Astrocyte (in vitro differentiated cells and primary cell): ENCODE data around the gene HIC2. TPM values are rescaled to one million over a fixed set of nuclear protein-coding genes. Genes with fewer than 3 reads are reported as not detected.
A peak's percentile ranks its signal among the peaks of the same experiment; 100 is the strongest.
"Not testable (repeated sequence)": the region's sequence is repeated elsewhere in the genome, so short reads cannot be mapped to it uniquely, and the experiment has no call there.

ENCODE experiments used
- DNase-seq: peaks from one replicate; pipeline ENCODE4 v3.0.0-alpha.2; 2010; ENCODE audit warnings: low read depth
- FAIRE-seq: peaks from 2 replicates; lab custom pipeline; 2011; peaks lifted over from hg19 to GRCh38; lab: Jason Lieb, UNC
- H2AFZ ChIP-seq: 2 replicates; pipeline ENCODE4 v1.6.0; 2012; ENCODE audit warnings: low read depth, low read length, inconsistent platforms
- H3K27ac ChIP-seq: 2 replicates; pipeline ENCODE4 v1.5.1; 2011; ENCODE audit warnings: low read depth, low read length, inconsistent platforms
- H3K27me3 ChIP-seq: 2 replicates; pipeline ENCODE4 v1.6.0; 2011; ENCODE audit warnings: low read length, inconsistent platforms; ENCODE audit not compliant: insufficient read depth
- H3K36me3 ChIP-seq: 2 replicates; pipeline ENCODE4 v1.5.1; 2011; ENCODE audit warnings: low read length, inconsistent platforms; ENCODE audit not compliant: insufficient read depth
- H3K4me1 ChIP-seq: 2 replicates; pipeline ENCODE4 v1.5.1; 2011; ENCODE audit warnings: low read length, inconsistent platforms; ENCODE audit not compliant: insufficient read depth
- H3K4me2 ChIP-seq: 2 replicates; pipeline ENCODE4 v1.6.0; 2012; ENCODE audit warnings: low read length, inconsistent platforms
- H3K4me3 ChIP-seq: 2 replicates; pipeline ENCODE4 v1.5.1; 2011; ENCODE audit warnings: low read depth, mild to moderate bottlenecking, low read length, inconsistent platforms; ENCODE audit not compliant: insufficient read depth
- H3K79me2 ChIP-seq: 2 replicates; pipeline ENCODE4 v1.6.0; 2012; ENCODE audit warnings: mild to moderate bottlenecking, low read length, inconsistent platforms; ENCODE audit not compliant: insufficient read depth
- H3K9ac ChIP-seq: 2 replicates; pipeline ENCODE4 v1.6.0; 2012; ENCODE audit warnings: mild to moderate bottlenecking, low read length, inconsistent platforms
- H3K9me3 ChIP-seq: 2 replicates; pipeline ENCODE4 v1.5.1; 2012; ENCODE audit warnings: low read depth, mild to moderate bottlenecking, low read length, inconsistent platforms; ENCODE audit not compliant: insufficient read depth
- H4K20me1 ChIP-seq: 2 replicates; pipeline ENCODE4 v1.6.0; 2012; ENCODE audit warnings: low read length, inconsistent platforms; ENCODE audit not compliant: insufficient read depth
- H3K27ac Mint-ChIP-seq: one replicate; pipeline ENCODE4 v1.8.0; 2021; ENCODE audit warnings: mild to moderate bottlenecking, mixed read lengths; ENCODE audit not compliant: unreplicated experiment
- H3K27me3 Mint-ChIP-seq: one replicate; pipeline ENCODE4 v1.8.0; 2021; ENCODE audit warnings: low read depth, mixed read lengths; ENCODE audit not compliant: unreplicated experiment
- H3K36me3 Mint-ChIP-seq: one replicate; pipeline ENCODE4 v1.8.0; 2021; ENCODE audit warnings: low read depth, mixed read lengths; ENCODE audit not compliant: unreplicated experiment
- H3K4me1 Mint-ChIP-seq: one replicate; pipeline ENCODE4 v1.8.0; 2021; ENCODE audit warnings: low read depth, mixed read lengths; ENCODE audit not compliant: unreplicated experiment
- H3K4me3 Mint-ChIP-seq: one replicate; pipeline ENCODE4 v1.8.0; 2021; ENCODE audit warnings: mild to moderate bottlenecking, moderate library complexity, mixed read lengths; ENCODE audit not compliant: unreplicated experiment
- H3K9me3 Mint-ChIP-seq: one replicate; pipeline ENCODE4 v1.8.0; 2021; ENCODE audit warnings: mild to moderate bottlenecking, mixed read lengths; ENCODE audit not compliant: unreplicated experiment
- EZH2 ChIP-seq: IDR thresholded peaks from 2 replicates; pipeline ENCODE4 v1.6.1; 2012; ENCODE audit warnings: mild to moderate bottlenecking, low read length, inconsistent platforms; ENCODE audit not compliant: insufficient read depth
- total RNA-seq: library from RNA; stranded (reverse); gene quantifications from 2 replicates; pipeline ENCODE4 v1.2.1, GENCODE V29; 2021
- TF ChIP-seq, protein P1 (sequence below): IDR thresholded peaks from 2 replicates; pipeline ENCODE4 v1.5.1; 2011; ENCODE audit warnings: low read depth, mild to moderate bottlenecking, inconsistent platforms, low read length, moderate library complexity; ENCODE audit not compliant: insufficient read depth

The HIC2 gene
- total RNA-seq, 1 donor from 2014 or later: 21.4 TPM

GRCh38 chr22:21455334-21456089 lies 38.3 kb downstream of the HIC2 start:
- H2AFZ ChIP-seq: no peak overlapping the region
- H3K9ac ChIP-seq: no peak overlapping the region
- no peaks in the 10 kb centered on the region for H3K27me3 Mint-ChIP-seq
- no peaks in the 10 kb centered on the region for H3K36me3 Mint-ChIP-seq
- no peaks in the 10 kb centered on the region for H3K36me3 ChIP-seq
- no peak overlapping the region for H3K4me3 ChIP-seq
- no peaks in the 10 kb centered on the region for H3K9me3 Mint-ChIP-seq
- TF ChIP-seq EZH2: no peak
- TF ChIP-seq, protein P1, sequence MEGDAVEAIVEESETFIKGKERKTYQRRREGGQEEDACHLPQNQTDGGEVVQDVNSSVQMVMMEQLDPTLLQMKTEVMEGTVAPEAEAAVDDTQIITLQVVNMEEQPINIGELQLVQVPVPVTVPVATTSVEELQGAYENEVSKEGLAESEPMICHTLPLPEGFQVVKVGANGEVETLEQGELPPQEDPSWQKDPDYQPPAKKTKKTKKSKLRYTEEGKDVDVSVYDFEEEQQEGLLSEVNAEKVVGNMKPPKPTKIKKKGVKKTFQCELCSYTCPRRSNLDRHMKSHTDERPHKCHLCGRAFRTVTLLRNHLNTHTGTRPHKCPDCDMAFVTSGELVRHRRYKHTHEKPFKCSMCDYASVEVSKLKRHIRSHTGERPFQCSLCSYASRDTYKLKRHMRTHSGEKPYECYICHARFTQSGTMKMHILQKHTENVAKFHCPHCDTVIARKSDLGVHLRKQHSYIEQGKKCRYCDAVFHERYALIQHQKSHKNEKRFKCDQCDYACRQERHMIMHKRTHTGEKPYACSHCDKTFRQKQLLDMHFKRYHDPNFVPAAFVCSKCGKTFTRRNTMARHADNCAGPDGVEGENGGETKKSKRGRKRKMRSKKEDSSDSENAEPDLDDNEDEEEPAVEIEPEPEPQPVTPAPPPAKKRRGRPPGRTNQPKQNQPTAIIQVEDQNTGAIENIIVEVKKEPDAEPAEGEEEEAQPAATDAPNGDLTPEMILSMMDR: no peak
- no peak overlapping the region for H3K4me3 Mint-ChIP-seq
- no peaks in the 10 kb centered on the region for H3K4me1 ChIP-seq
- no peaks in the 10 kb centered on the region for H3K27me3 ChIP-seq
- H4K20me1 ChIP-seq: peaks cover 13% of the 10 kb centered on the region
- FAIRE-seq (no peak), DNase-seq (no peak)
- no peak overlapping the region for H3K27ac Mint-ChIP-seq
- H3K79me2 ChIP-seq: no peaks in the 10 kb centered on the region
- H3K27ac ChIP-seq: no peak overlapping the region
- no peaks in the 10 kb centered on the region for H3K4me1 Mint-ChIP-seq
- no peak overlapping the region for H3K4me2 ChIP-seq
- no peaks in the 10 kb centered on the region for H3K9me3 ChIP-seq

DNA sequence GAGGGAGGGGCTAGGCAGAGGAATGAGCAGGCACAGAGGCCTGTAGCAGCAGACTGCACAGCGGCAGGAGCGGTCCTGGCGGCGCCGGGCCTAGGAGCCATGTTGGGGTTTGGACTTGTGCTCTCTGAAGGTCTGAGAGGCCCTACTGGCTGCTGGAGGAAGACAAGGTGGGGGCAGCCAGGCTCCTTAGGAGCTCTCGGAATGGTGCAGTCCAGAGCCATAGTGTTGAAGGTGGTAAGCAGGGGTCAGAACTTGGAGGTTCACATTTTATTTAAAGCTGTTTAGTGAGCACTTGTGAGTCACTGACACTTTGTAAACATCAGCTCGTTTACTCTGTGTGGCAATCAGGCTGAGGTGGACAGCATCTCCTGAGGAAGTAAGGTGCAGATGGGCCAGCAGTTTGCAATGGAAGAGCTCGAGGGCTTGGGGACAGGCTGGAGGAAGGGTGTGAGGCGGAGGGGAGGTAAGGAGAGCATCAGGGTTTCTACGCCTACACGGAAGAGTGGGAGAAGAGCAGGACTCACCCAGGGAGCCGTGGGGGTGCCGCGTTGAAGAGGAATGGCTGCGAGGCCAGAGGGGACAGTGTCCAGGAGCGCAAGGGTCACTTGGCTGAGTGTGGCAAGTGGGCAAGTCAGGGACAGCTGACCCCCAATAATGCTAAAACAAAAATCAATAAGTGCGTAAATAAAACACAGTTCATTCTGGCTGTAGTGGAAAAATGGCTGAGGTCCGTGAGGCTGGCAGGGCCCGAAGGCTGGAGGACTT lies 40.0 kb downstream of the HIC2 start:
- Histone ChIP-seq H3K4me1 (no peaks in the 10 kb centered on the region), H3K79me2 (no peaks in the 10 kb centered on the region), H3K27me3 (no peaks in the 10 kb centered on the region), H3K9me3 (no peaks in the 10 kb centered on the region), H3K4me2 (no peak overlapping the region), H3K9ac (no peak overlapping the region), H3K4me3 (no peak overlapping the region), H2AFZ (no peak overlapping the region), H3K27ac (no peak overlapping the region), H4K20me1 (no peaks in the 10 kb centered on the region), H3K36me3 (no peaks in the 10 kb centered on the region)
- no peak for TF ChIP-seq EZH2
- TF ChIP-seq, protein P1: no peak
- no peaks in the 10 kb centered on the region for H3K27me3 Mint-ChIP-seq
- no peak overlapping the region for H3K4me3 Mint-ChIP-seq
- H3K4me1 Mint-ChIP-seq: no peaks in the 10 kb centered on the region
- no peaks in the 10 kb centered on the region for H3K36me3 Mint-ChIP-seq
- no peak overlapping the region for H3K27ac Mint-ChIP-seq
- no peak for FAIRE-seq
- no peaks in the 10 kb centered on the region for H3K9me3 Mint-ChIP-seq
- DNase-seq: no peak

GRCh38 chr22:21462672-21463071 lies 45.5 kb downstream of the HIC2 start:
- not testable (repeated sequence) for H3K4me1 Mint-ChIP-seq, H3K4me3 Mint-ChIP-seq, H3K27ac Mint-ChIP-seq, H3K4me2 ChIP-seq, H3K79me2 ChIP-seq, H2AFZ ChIP-seq, H3K36me3 ChIP-seq, H3K36me3 Mint-ChIP-seq, H3K27me3 ChIP-seq, FAIRE-seq, H3K9me3 Mint-ChIP-seq, H3K9ac ChIP-seq, H3K4me3 ChIP-seq, DNase-seq, H4K20me1 ChIP-seq, H3K9me3 ChIP-seq, H3K27me3 Mint-ChIP-seq, H3K4me1 ChIP-seq, H3K27ac ChIP-seq

- H3K4me1 Mint-ChIP-seq, H3K9ac ChIP-seq, H3K36me3 ChIP-seq, H2AFZ ChIP-seq, H3K9me3 Mint-ChIP-seq, H3K36me3 Mint-ChIP-seq, H3K27ac ChIP-seq, H3K27me3 Mint-ChIP-seq, H3K27me3 ChIP-seq, H3K4me1 ChIP-seq, FAIRE-seq, H4K20me1 ChIP-seq, H3K79me2 ChIP-seq, H3K9me3 ChIP-seq, DNase-seq: not testable (repeated sequence)
- Histone ChIP-seq H3K4me3 (peak within 1 kb of the TSS; percentile 37), H3K4me2 (peak within 1 kb of the TSS; percentile 69)
- Mint-ChIP-seq H3K4me3 (peak within 1 kb of the TSS; percentile 82), H3K27ac (peak within 1 kb of the TSS; percentile 83)
Observed at GRCh38 chr22:21467337-21468193, 50.4 kb downstream of the HIC2 start, which contains the start of gene TMEM191C. TMEM191C (plus strand) TSS chr22:21467387; CDS start chr22:21467460, 73 bp downstream.
